RWPE1 (cell line): ENCODE results near the gene TRAF7.

Experiments
- CTCF ChIA-PET: fragments of 350-600 bp; sonication (Branson Sonifier 250); formaldehyde crosslinking; extraction: SDS; loops from one replicate; lab custom pipeline; 2021; lab: Yijun Ruan, JAX
- POLR2A ChIA-PET: fragments of 400-600 bp; formaldehyde crosslinking; extraction: SDS; loops from one replicate; lab custom pipeline; 2020; ENCODE audit warnings: antibody characterized with exemption; ENCODE audit not compliant: low non-redundant PET; lab: Yijun Ruan, JAX
- DNase-seq: peaks from one replicate; pipeline ENCODE4 v3.0.0; 2012; ENCODE audit warnings: low spot score
- H3K27ac ChIP-seq: fragments of 450-650 bp; 2 replicates; pipeline ENCODE4 v1.5.1; 2017
- CTCF ChIP-seq: fragments of 450-650 bp; conservative IDR thresholded peaks from 2 replicates; pipeline ENCODE4 v1.5.1; 2017; ENCODE audit warnings: low read depth, mild to moderate bottlenecking

TRAF7 gene

GRCh38 chr16:2204416-2205103 lies 49.0 kb downstream of the TRAF7 start:
- no peak for DNase-seq
- no peak for TF ChIP-seq CTCF
- POLR2A ChIA-PET = interaction anchor here (0.9 kb wide), 1 partner anchor 49 kb away, joined by 7 read pairs; the partner anchor contains the start of gene TRAF7

DNA sequence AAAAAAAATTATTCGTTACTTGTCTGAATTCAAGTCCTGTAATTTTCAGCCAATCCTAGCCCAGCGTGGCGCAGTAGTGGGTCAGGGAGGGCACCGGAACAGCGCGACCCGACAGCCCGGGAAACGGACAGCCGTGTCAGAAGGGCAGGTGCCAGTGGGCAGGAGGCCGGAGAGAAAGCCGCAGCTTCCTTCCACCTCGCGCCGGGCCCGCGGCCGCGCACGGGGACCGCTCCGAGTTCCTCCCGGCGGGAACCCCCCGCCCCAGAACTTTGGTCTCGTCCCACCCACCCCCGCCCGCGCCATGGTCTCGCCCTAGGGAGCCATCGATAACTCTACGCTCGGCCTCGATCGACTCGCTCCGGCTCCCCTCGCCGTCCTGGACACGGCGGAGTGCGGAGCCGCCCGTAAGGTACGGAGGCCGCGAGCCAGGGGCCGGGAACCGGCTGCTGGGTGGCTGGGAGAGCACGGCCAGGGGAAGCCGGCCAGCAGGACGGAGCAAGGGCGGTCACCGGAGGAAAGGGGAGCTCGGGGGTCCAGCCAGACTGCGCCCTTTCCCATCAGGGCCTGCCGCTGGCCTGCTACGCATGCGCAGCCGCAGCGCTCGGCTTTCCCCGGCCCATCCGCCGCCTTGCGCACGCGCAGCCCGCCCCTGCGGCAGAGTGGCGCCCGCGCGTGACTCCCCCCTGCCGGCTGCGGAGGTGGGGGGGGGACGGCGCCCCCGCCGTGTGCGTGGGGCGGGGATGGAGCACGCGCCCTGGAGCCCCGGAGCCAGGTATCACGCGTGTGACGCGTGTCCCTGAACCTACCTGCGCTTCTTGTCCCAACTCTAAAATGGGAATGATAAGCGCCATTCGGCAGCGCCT lies 49.8 kb downstream of the TRAF7 start, which contains the start of gene MLST8:
MLST8 (plus strand) TSS at position 351 of the 863 bp plus-strand sequence. CDS start 632 bp downstream, outside the sequence.
- POLR2A ChIA-PET = interaction anchor here (0.6 to 0.8 kb wide), 3 partner anchors 80 to 220 kb away, joined by 3 read pairs; no protein-coding TSS in a partner anchor
- peak; percentile 91 for DNase-seq
- H3K27ac ChIP-seq = peak within 1 kb of the TSS; percentile 93
- CTCF ChIA-PET = interaction anchor here (0.9 to 1.3 kb wide), 3 partner anchors 10 to 47 kb away, joined by 4 to 7 read pairs (median 5); no protein-coding TSS in a partner anchor
- TF ChIP-seq CTCF = no peak

More at GRCh38 chr16:2204416-2205103, 49.0 kb downstream of the TRAF7 start:
- CTCF ChIA-PET = interaction anchor here (1.3 kb wide), 1 partner anchor 10 kb away, joined by 7 read pairs; no protein-coding TSS in a partner anchor
- H3K27ac ChIP-seq = peak overlapping the region; percentile 93

- ChIA-PET CTCF (interaction anchor here (0.9 to 1.3 kb wide), 3 partner anchors 11 to 46 kb away, joined by 4 to 7 read pairs (median 5); no protein-coding TSS in a partner anchor), POLR2A (interaction anchor here (0.6 to 0.8 kb wide), 3 partner anchors 79 to 221 kb away, joined by 3 read pairs; no protein-coding TSS in a partner anchor)
- TF ChIP-seq CTCF = no peak
- peak overlapping the region; percentile 93 for H3K27ac ChIP-seq
- no peak for DNase-seq
These were observed 50.4 kb downstream of the TRAF7 start for GRCh38 chr16:2205967-2206313.

DNA sequence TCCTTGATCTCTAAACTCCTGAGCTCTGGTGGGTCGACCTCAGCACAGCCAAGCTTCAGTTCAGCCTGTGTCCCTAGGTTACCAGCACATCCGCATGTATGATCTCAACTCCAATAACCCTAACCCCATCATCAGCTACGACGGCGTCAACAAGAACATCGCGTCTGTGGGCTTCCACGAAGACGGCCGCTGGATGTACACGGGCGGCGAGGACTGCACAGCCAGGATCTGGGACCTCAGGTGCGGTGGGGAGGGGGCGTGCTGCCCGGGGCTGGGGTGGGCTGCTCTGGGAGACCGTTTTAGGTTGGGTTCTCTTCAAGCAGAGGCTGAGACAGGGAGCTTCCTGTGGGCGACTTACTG lies 50.8 kb downstream of the TRAF7 start:
- POLR2A ChIA-PET = no interaction called here
- CTCF ChIA-PET = interaction anchor here (0.7 to 1.4 kb wide), 3 partner anchors 11 to 202 kb away, joined by 3 to 5 read pairs (median 4); no protein-coding TSS in a partner anchor
- no peak for TF ChIP-seq CTCF
- peak overlapping the region; percentile 93 for H3K27ac ChIP-seq
- DNase-seq = no peak

- H3K27ac ChIP-seq = peak overlapping the region; percentile 93
- DNase-seq = no peak
- ChIA-PET CTCF (interaction anchor here (0.5 to 1.4 kb wide), 4 partner anchors 12 to 203 kb away, joined by 3 to 5 read pairs (median 4); no protein-coding TSS in a partner anchor), POLR2A (no interaction called here)
- TF ChIP-seq CTCF = no peak
These were observed 51.3 kb downstream of the TRAF7 start for GRCh38 chr16:2206780-2207433.
